Smooth muscle cell (in vitro differentiated cells): Measurements from ENCODE around the gene CCDC39. TPM values are rescaled to one million over a fixed set of nuclear protein-coding genes. Genes with fewer than 3 reads are reported as not detected.

ENCODE experiments used
- DNase-seq: peaks from one replicate; lab custom pipeline; 2025; ENCODE audit not compliant: unreplicated experiment; lab: John Stamatoyannopoulos, UW
- H2AFZ ChIP-seq: fragments of 200-600 bp; sonication (generic); 2 replicates; pipeline ENCODE4 v1.6.0; 2016; ENCODE audit warnings: antibody characterized with exemption, low read depth, mild to moderate bottlenecking
- H3F3A ChIP-seq: fragments of 200-600 bp; sonication (generic); 2 replicates; pipeline ENCODE4 v1.6.0; 2017; ENCODE audit warnings: antibody characterized with exemption, low read depth
- H3K27ac ChIP-seq: fragments of 200-600 bp; sonication (generic); 2 replicates; pipeline ENCODE4 v1.5.1; 2016; ENCODE audit warnings: low read depth, mild to moderate bottlenecking
- H3K27me3 ChIP-seq: fragments of 200-600 bp; sonication (generic); 2 replicates; pipeline ENCODE4 v1.6.1; 2016; ENCODE audit warnings: low read depth, mild to moderate bottlenecking
- H3K36me3 ChIP-seq: fragments of 200-600 bp; sonication (generic); 2 replicates; pipeline ENCODE4 v1.5.1; 2016; ENCODE audit warnings: low read depth
- H3K4me1 ChIP-seq: fragments of 200-600 bp; sonication (generic); 2 replicates; pipeline ENCODE4 v1.5.1; 2016; ENCODE audit warnings: low read depth
- H3K4me2 ChIP-seq: fragments of 200-600 bp; sonication (generic); 2 replicates; pipeline ENCODE4 v1.6.0; 2016; ENCODE audit warnings: mild to moderate bottlenecking
- H3K4me3 ChIP-seq: fragments of 200-600 bp; sonication (generic); 2 replicates; pipeline ENCODE4 v1.5.1; 2016; ENCODE audit warnings: mild to moderate bottlenecking
- H3K79me2 ChIP-seq: fragments of 200-600 bp; sonication (generic); 2 replicates; pipeline ENCODE4 v1.6.0; 2016; ENCODE audit warnings: low read depth, mild to moderate bottlenecking
- H3K9ac ChIP-seq: fragments of 200-600 bp; sonication (generic); 2 replicates; pipeline ENCODE4 v1.6.0; 2016; ENCODE audit warnings: low read depth
- H3K9me3 ChIP-seq: fragments of 200-600 bp; sonication (generic); replicated peaks from 2 replicates; pipeline ENCODE4 v1.5.1; 2016; ENCODE audit warnings: low read depth
- H4K20me1 ChIP-seq: fragments of 200-600 bp; sonication (generic); 2 replicates; pipeline ENCODE4 v1.6.0; 2016; ENCODE audit warnings: low read depth
- WGBS: methylation state at CpG from one replicate; pipeline ENCODE4 v1.1.7; 2016; ENCODE audit warnings: low lambda C conversion rate; 5-methylcytosine and 5-hydroxymethylcytosine counted together
- polyA plus RNA-seq: library from polyadenylated mRNA; unstranded; fragments of >200 nt; fragmentation: Nextera tagmentation; extraction: Ambion mirVana; gene quantifications from 2 replicates; pipeline ENCODE4 v1.2.1, GENCODE V29; 2016
- total RNA-seq: library from RNA; depleted of rRNA; stranded (reverse); fragments of >200 nt; gene quantifications from 2 replicates; pipeline ENCODE4 v1.2.3, GENCODE V29; 2014
- TF ChIP-seq, protein P1 (sequence below): fragments of 200-600 bp; sonication (generic); IDR thresholded peaks from 2 replicates; pipeline ENCODE4 v1.5.1; 2017; ENCODE audit warnings: borderline replicate concordance, mild to moderate bottlenecking, antibody characterized with exemption; ENCODE audit not compliant: insufficient read depth, poor library complexity, severe bottlenecking

Gene CCDC39
- total and polyA plus RNA-seq, 2 experiments from 2014 or later: not detected

DNA sequence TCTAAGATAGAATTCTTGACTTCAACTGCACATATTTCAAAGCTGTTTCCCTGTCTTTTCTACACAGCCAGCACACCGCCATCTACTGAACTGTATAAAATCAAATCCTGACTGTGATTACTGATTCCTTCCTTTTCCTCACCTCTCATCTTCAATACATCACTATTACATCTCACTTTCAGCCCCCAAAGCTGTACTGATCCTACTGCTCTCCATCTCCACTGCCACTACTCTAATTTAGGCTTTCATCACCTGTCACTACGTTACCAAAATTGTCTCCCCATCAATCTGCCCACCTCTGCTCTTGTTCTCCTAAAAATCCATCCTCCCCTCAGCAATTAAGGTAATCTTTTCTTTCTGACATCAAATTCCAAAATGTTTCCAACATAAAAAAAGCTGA, 4.5 kb upstream of the CCDC39 start:
- no peaks in the 10 kb centered on the region for H3F3A ChIP-seq
- peaks cover 20% of the 10 kb centered on the region for H3K27me3 ChIP-seq
- H3K36me3 ChIP-seq: no peaks in the 10 kb centered on the region
- DNase-seq: no peak
- no peaks in the 10 kb centered on the region for H3K79me2 ChIP-seq
- TF ChIP-seq, protein P1, sequence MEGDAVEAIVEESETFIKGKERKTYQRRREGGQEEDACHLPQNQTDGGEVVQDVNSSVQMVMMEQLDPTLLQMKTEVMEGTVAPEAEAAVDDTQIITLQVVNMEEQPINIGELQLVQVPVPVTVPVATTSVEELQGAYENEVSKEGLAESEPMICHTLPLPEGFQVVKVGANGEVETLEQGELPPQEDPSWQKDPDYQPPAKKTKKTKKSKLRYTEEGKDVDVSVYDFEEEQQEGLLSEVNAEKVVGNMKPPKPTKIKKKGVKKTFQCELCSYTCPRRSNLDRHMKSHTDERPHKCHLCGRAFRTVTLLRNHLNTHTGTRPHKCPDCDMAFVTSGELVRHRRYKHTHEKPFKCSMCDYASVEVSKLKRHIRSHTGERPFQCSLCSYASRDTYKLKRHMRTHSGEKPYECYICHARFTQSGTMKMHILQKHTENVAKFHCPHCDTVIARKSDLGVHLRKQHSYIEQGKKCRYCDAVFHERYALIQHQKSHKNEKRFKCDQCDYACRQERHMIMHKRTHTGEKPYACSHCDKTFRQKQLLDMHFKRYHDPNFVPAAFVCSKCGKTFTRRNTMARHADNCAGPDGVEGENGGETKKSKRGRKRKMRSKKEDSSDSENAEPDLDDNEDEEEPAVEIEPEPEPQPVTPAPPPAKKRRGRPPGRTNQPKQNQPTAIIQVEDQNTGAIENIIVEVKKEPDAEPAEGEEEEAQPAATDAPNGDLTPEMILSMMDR: no peak
- WGBS: 85% methylated on average over 2 of the region's 2 CpGs
- H3K9ac ChIP-seq: no peak overlapping the region
- no peaks in the 10 kb centered on the region for H3K9me3 ChIP-seq
- no peaks in the 10 kb centered on the region for H4K20me1 ChIP-seq
- H3K4me1 ChIP-seq: peaks cover 6% of the 10 kb centered on the region
- H3K4me2 ChIP-seq: no peak overlapping the region
- H3K4me3 ChIP-seq: no peak overlapping the region
- H3K27ac ChIP-seq: no peak overlapping the region
- H2AFZ ChIP-seq: no peak overlapping the region

- 1% methylated on average over 7 of the region's 7 CpGs for WGBS
- no peaks in the 10 kb centered on the region for H4K20me1 ChIP-seq
- peaks cover 35% of the 10 kb centered on the region for H3K27me3 ChIP-seq
- no peak overlapping the region for H3K27ac ChIP-seq
- DNase-seq: no peak
- peak overlapping the region; percentile 94 for H2AFZ ChIP-seq
- H3K79me2 ChIP-seq: no peaks in the 10 kb centered on the region
- peaks cover 6% of the 10 kb centered on the region for H3K4me1 ChIP-seq
- no peaks in the 10 kb centered on the region for H3F3A ChIP-seq
- H3K4me2 ChIP-seq: peak overlapping the region; percentile 83
- H3K4me3 ChIP-seq: peak overlapping the region; percentile 72
- no peak overlapping the region for H3K9ac ChIP-seq
- TF ChIP-seq, protein P1: peak; percentile 47
- no peaks in the 10 kb centered on the region for H3K36me3 ChIP-seq
- no peaks in the 10 kb centered on the region for H3K9me3 ChIP-seq
These were observed 775 bp upstream of the CCDC39 start for GRCh38 chr3:180680097-180680430.

DNA sequence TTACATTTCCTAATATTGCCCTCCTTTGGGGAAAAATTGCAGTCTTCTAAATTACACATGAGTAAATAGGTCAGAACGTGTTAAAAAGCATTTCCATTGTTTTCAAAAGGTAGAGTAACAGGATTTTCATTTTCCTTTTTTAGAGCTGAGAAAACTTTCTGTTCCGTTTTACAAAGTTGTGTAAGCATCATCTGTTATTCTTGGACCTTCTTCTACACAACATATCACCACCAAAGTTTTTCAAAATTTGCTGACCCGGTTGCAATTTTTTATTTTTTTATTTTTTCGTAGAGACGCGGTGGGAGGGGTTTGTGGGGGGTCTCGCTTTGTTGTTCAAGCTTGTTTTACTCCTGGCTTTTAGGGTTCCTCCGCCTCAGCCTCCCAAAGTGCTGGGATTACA, 1.1 kb downstream of the CCDC39 start:
- H3K4me3 ChIP-seq: no peak overlapping the region
- 31% methylated on average over 8 of the region's 8 CpGs for WGBS
- H3K4me1 ChIP-seq: no peaks in the 10 kb centered on the region
- no peak overlapping the region for H3K4me2 ChIP-seq
- H3K9ac ChIP-seq: no peak overlapping the region
- H4K20me1 ChIP-seq: no peaks in the 10 kb centered on the region
- H3K79me2 ChIP-seq: no peaks in the 10 kb centered on the region
- H3K27me3 ChIP-seq: peaks cover 35% of the 10 kb centered on the region
- no peaks in the 10 kb centered on the region for H3F3A ChIP-seq
- no peaks in the 10 kb centered on the region for H3K36me3 ChIP-seq
- H3K27ac ChIP-seq: no peak overlapping the region
- no peaks in the 10 kb centered on the region for H3K9me3 ChIP-seq
- DNase-seq: no peak
- TF ChIP-seq, protein P1: no peak
- no peak overlapping the region for H2AFZ ChIP-seq

GRCh38 chr3:180661444-180661843, 17.8 kb downstream of the CCDC39 start:
- Histone ChIP-seq H3K4me2 (no peak overlapping the region), H3K79me2 (no peaks in the 10 kb centered on the region), H3K36me3 (no peaks in the 10 kb centered on the region)

More at GRCh38 chr3:180661444-180661843, 17.8 kb downstream of the CCDC39 start:
- Histone ChIP-seq H3K9me3 (no peaks in the 10 kb centered on the region), H4K20me1 (no peaks in the 10 kb centered on the region), H3K4me3 (no peak overlapping the region), H2AFZ (no peak overlapping the region), H3K9ac (no peak overlapping the region), H3K27ac (no peak overlapping the region), H3K4me1 (no peaks in the 10 kb centered on the region), H3K27me3 (peaks cover 3% of the 10 kb centered on the region), H3F3A (no peaks in the 10 kb centered on the region)
- WGBS: 74% methylated on average over 2 of the region's 2 CpGs
- no peak for DNase-seq
- TF ChIP-seq, protein P1: no peak
